Fibroblast of lung (primary cell): ENCODE results near the gene PNMA8B. TPM values are rescaled to one million over a fixed set of nuclear protein-coding genes. Genes with fewer than 3 reads are reported as not detected.

Experiments used
- DNase-seq, 2 donors: peaks; one replicate each; pipeline versions ENCODE4 v3.0.0 to v3.0.0-alpha.2; 2010; ENCODE audit warnings: low read depth in 2 of 2
- H2AFZ ChIP-seq: 2 replicates; pipeline ENCODE4 v1.5.1; 2012; ENCODE audit warnings: low read length, control low read depth, inconsistent platforms
- H3K27ac ChIP-seq: 2 replicates; pipeline ENCODE4 v1.5.1; 2011; ENCODE audit warnings: low read length, control low read depth; ENCODE audit not compliant: insufficient read depth
- H3K27me3 ChIP-seq: 2 replicates; pipeline ENCODE4 v1.5.1; 2011; ENCODE audit warnings: mild to moderate bottlenecking, low read length; ENCODE audit not compliant: control insufficient read depth, insufficient read depth
- H3K36me3 ChIP-seq: 2 replicates; pipeline ENCODE4 v1.5.1; 2011; ENCODE audit warnings: low read length; ENCODE audit not compliant: control insufficient read depth, insufficient read depth
- H3K4me1 ChIP-seq: 2 replicates; pipeline ENCODE4 v1.5.1; 2011; ENCODE audit warnings: low read length; ENCODE audit not compliant: control insufficient read depth, insufficient read depth; ENCODE audit errors: extremely low read depth
- H3K4me2 ChIP-seq: 2 replicates; pipeline ENCODE4 v1.5.1; 2011; ENCODE audit warnings: low read length, control low read depth; ENCODE audit not compliant: insufficient read depth; ENCODE audit errors: extremely low read depth
- H3K4me3 ChIP-seq, 4 experiments: fragments of 200-600 bp in 1 of 4; sonication (generic) in 1 of 4; replicated peaks in 1 of 4; 2 replicates each; pipeline ENCODE4 v1.5.1; 2011 to 2016; ENCODE audit warnings: low read length in 4 of 4, low read depth in 3 of 4, mild to moderate bottlenecking in 3 of 4, control low read depth in 2 of 4, inconsistent platforms in 1 of 4, mixed read lengths in 1 of 4; ENCODE audit not compliant: insufficient read depth in 1 of 4; ENCODE audit errors: control extremely low read depth in 1 of 4
- H3K79me2 ChIP-seq: 2 replicates; pipeline ENCODE4 v1.5.1; 2012; ENCODE audit warnings: mild to moderate bottlenecking, low read length, inconsistent platforms; ENCODE audit not compliant: control insufficient read depth, insufficient read depth
- H3K9ac ChIP-seq: 2 replicates; pipeline ENCODE4 v1.5.1; 2011; ENCODE audit warnings: mild to moderate bottlenecking, low read length, control low read depth; ENCODE audit not compliant: insufficient read depth
- H3K9me3 ChIP-seq: 2 replicates; pipeline ENCODE4 v1.5.1; 2012; ENCODE audit warnings: low read depth, low read length; ENCODE audit not compliant: control insufficient read depth, insufficient read depth
- H4K20me1 ChIP-seq: 2 replicates; pipeline ENCODE4 v1.5.1; 2011; ENCODE audit warnings: low read length; ENCODE audit not compliant: control insufficient read depth, insufficient read depth; ENCODE audit errors: extremely low read depth
- CTCF ChIP-seq, 2 donors: IDR thresholded peaks in 1 of 2; conservative IDR thresholded peaks in 1 of 2; 1 replicate in 1 of 2; 2 replicates in 1 of 2; pipeline ENCODE4 v1.5.1; 2011 to 2012; ENCODE audit warnings: low read length in 2 of 2, control low read depth in 1 of 2, inconsistent platforms in 1 of 2, low read depth in 1 of 2, mild to moderate bottlenecking in 1 of 2
- EZH2 ChIP-seq: IDR thresholded peaks from 2 replicates; pipeline ENCODE4 v1.5.1; 2012; ENCODE audit warnings: low read length, control low read depth, mild to moderate bottlenecking; ENCODE audit errors: missing control alignments
- polyA plus RNA-seq, 2 donors: library from polyadenylated mRNA; depleted of rRNA in 1 of 2; stranded (reverse) in 1 of 2; unstranded in 1 of 2; fragments of >200 nt; gene quantifications; 2 replicates each; pipeline ENCODE4 v1.2.1, GENCODE V29; 2011 to 2012; ENCODE audit warnings: missing spikeins in 1 of 2
- total RNA-seq: library from RNA; depleted of rRNA; stranded (reverse); fragments of >200 nt; gene quantifications from 2 replicates; pipeline ENCODE4 v1.2.1, GENCODE V29; 2014

Gene PNMA8B
- total and polyA plus RNA-seq, 2 donors (not counting 1 experiment from before 2014, with no cell fraction given), result 0.14 to 1.7 TPM

GRCh38 chr19:46471811-46472543 lies 23.7 kb downstream of the PNMA8B start:
- Histone ChIP-seq H3K4me1 (peaks cover 3% of the 10 kb centered on the region), H3K36me3 (no peaks in the 10 kb centered on the region), H2AFZ (peak overlapping the region; percentile 43), H3K27ac (no peak overlapping the region), H3K9ac (no peak overlapping the region), H3K79me2 (no peaks in the 10 kb centered on the region), H3K9me3 (no peaks in the 10 kb centered on the region), H4K20me1 (no peaks in the 10 kb centered on the region), H3K4me3 (peak overlapping the region in 3 of 4 experiments; percentile 19 to 46 (median 24)), H3K27me3 (no peaks in the 10 kb centered on the region), H3K4me2 (peak overlapping the region; percentile 78)
- no peak for DNase-seq
- TF ChIP-seq CTCF (conservative IDR thresholded peaks at IDR 0.05 in 1 of 2, IDR thresholded peaks at IDR 0.05 in 1 of 2; ENCODE audit: low read depth in 1 of 2, low read length in 2 of 2) (no peak), EZH2 (no peak)

GRCh38 chr19:46471116-46471733 lies 24.4 kb downstream of the PNMA8B start, which contains the start of gene PNMA8A:
Gene PNMA8A (minus strand): TSS chr19:46471563. CDS start chr19:46471035, 528 bp downstream.
- Histone ChIP-seq H3K27me3 (no peaks in the 10 kb centered on the region), H3K36me3 (no peaks in the 10 kb centered on the region), H4K20me1 (no peaks in the 10 kb centered on the region), H3K4me2 (peak within 1 kb of the TSS; percentile 78), H3K9ac (peak within 1 kb of the TSS; percentile 43), H3K27ac (no peak within 1 kb of the TSS), H3K4me3 (peak within 1 kb of the TSS; percentile 19 to 46 (median 25)), H2AFZ (peak within 1 kb of the TSS; percentile 43), H3K9me3 (no peaks in the 10 kb centered on the region), H3K4me1 (peaks cover 6% of the 10 kb centered on the region), H3K79me2 (no peaks in the 10 kb centered on the region)
- peak; percentile 63 to 85 for DNase-seq
- TF ChIP-seq CTCF (conservative IDR thresholded peaks at IDR 0.05 in 1 of 2, IDR thresholded peaks at IDR 0.05 in 1 of 2; ENCODE audit: low read depth in 1 of 2, low read length in 2 of 2) (no peak), EZH2 (no peak)

GRCh38 chr19:46470376-46470775 lies 25.3 kb downstream of the PNMA8B start:
- no peak overlapping the region for H2AFZ ChIP-seq
- no peaks in the 10 kb centered on the region for H3K9me3 ChIP-seq
- H3K27ac ChIP-seq, result no peak overlapping the region
- no peaks in the 10 kb centered on the region for H3K36me3 ChIP-seq
- no peak overlapping the region for H3K4me3 ChIP-seq
- no peaks in the 10 kb centered on the region for H4K20me1 ChIP-seq
- no peaks in the 10 kb centered on the region for H3K79me2 ChIP-seq
- peaks cover 9% of the 10 kb centered on the region for H3K4me1 ChIP-seq
- H3K9ac ChIP-seq, result no peak overlapping the region
- DNase-seq, result no peak
- TF ChIP-seq EZH2, result no peak
- TF ChIP-seq CTCF (conservative IDR thresholded peaks at IDR 0.05 in 1 of 2, IDR thresholded peaks at IDR 0.05 in 1 of 2; ENCODE audit: low read depth in 1 of 2, low read length in 2 of 2), result no peak
- H3K4me2 ChIP-seq, result no peak overlapping the region
- no peaks in the 10 kb centered on the region for H3K27me3 ChIP-seq
